HG02678 (cell line): Measurements from ENCODE around the gene SARM1.
"Not testable (repeated sequence)": the region's sequence is repeated elsewhere in the genome, so short reads cannot be mapped to it uniquely, and the experiment has no call there.

ENCODE experiments used
- ATAC-seq: cut with Tn5 transposase; IDR thresholded peaks from one replicate; pipeline ENCODE4 v1.9.1; 2021; ENCODE audit warnings: mild to moderate bottlenecking, moderate library complexity; ENCODE audit not compliant: unreplicated experiment

Gene SARM1

GRCh38 chr17:28371245-28372202 lies at the start of gene SARM1:
Gene SARM1, plus strand, starts transcription at chr17:28371694. Its CDS starts 339 bp downstream, at chr17:28372033.
- ATAC-seq = peak; percentile 83

- ATAC-seq = no peak
These were observed 47.2 kb upstream of the SARM1 start for GRCh38 chr17:28324267-28324745.

DNA sequence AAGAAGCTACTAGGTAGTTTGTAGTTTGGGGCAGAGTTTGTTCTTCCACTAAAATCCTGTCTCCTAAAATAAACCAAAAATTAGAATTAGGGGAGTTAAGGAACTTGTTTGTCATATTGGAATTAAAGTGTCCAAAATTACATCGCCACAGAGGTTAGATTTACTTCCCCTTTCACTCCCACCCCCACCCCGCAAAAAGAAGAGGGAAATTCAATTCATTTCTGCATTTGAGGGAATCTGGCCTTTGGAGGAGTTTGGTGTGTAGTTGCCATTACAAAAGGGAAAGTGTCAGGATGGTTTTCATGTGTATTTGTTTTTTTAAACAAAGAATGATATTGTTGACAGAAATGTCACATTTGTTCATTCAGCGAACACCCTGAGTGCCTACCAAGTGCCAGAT lies 46.7 kb upstream of the SARM1 start:
- no peak for ATAC-seq

GRCh38 chr17:28325211-28325610 lies 46.3 kb upstream of the SARM1 start:
- ATAC-seq = no peak

GRCh38 chr17:28326114-28326513 lies 45.4 kb upstream of the SARM1 start:
- ATAC-seq = no peak

DNA sequence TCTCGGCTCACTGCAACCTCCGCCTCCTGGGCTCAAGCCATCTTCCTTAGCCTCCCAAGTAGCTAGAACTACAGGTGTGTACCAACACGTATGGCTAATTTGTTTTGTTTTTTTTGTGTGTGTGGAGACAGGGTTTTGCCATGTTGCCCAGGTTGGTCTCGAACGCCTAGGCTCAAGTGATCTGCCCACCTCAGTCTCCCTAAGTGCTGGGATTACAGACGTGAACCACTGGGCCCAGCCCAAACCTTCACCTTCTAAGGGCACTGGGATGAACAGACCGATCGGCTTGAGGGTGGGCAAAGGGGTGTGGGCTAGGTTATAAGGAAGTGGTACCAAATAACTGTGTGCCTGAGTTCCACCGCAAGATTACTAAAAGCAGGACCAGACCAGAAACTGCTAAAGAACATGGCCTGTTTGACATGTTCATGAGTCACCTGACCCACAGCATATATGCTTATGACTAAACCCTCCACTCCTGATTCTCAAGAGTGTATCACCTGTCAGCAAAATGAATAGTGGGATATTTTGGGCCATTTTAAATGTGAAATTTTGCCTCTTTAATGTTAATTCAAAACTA lies 44.4 kb upstream of the SARM1 start:
- ATAC-seq = no peak

DNA sequence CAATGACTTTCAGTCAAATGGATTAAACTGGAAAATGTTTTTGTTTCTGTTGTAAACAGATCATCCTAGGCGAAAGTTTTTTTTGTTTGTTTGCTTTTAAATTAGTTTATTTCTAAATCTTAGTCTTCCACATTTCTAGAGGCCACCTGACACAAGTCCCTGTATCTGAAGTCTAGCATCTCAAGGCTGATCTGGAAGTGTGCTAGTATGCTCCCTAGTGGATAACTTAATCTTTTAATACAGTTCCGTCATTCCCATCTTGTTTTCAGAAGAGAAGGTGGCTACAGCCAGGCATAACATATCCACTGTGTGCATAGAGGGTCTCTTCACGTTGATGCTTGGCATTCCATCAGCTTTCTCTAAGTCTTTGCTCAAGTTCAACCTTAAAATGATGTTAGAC lies 43.8 kb upstream of the SARM1 start:
- ATAC-seq = no peak

- ATAC-seq = no peak
These were observed 43.2 kb upstream of the SARM1 start for GRCh38 chr17:28328325-28328724.

DNA sequence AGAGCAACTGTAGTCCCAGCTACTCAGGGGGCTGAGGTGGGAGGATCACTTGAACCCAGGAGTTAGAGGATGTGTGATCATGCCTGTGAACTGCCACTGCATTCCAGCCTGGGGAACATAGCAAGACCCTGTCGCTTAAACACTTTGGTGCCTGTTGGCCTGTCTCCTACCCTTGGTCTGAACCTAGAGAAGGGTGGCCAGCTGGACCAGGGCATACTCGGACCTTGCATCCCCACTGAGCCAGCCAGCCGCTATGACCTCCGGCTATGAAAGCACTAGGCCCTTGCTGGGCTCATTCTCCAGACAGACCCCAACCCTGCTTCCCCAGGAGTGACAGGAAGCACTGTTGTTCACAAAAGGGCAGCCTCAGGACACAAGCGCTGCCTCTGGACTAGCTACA lies 40.8 kb upstream of the SARM1 start:
- no peak for ATAC-seq

- ATAC-seq = no peak
These were observed 39.5 kb upstream of the SARM1 start for GRCh38 chr17:28331891-28332420.

GRCh38 chr17:28333083-28333746 lies 38.3 kb upstream of the SARM1 start:
- no peak for ATAC-seq

- ATAC-seq = no peak
These were observed 37.3 kb upstream of the SARM1 start for GRCh38 chr17:28334171-28334570.

GRCh38 chr17:28334666-28335200 lies 36.8 kb upstream of the SARM1 start:
- no peak for ATAC-seq

GRCh38 chr17:28335201-28335958 lies 36.1 kb upstream of the SARM1 start, which contains the start of the genes IFT20 and TNFAIP1:
Gene IFT20, minus strand, starts transcription at chr17:28335472. Its CDS starts 3,487 bp downstream, at chr17:28331985.
Gene TNFAIP1, plus strand, starts transcription at chr17:28335761. Its CDS starts 3,761 bp downstream, at chr17:28339522.
- ATAC-seq = peak; percentile 95

DNA sequence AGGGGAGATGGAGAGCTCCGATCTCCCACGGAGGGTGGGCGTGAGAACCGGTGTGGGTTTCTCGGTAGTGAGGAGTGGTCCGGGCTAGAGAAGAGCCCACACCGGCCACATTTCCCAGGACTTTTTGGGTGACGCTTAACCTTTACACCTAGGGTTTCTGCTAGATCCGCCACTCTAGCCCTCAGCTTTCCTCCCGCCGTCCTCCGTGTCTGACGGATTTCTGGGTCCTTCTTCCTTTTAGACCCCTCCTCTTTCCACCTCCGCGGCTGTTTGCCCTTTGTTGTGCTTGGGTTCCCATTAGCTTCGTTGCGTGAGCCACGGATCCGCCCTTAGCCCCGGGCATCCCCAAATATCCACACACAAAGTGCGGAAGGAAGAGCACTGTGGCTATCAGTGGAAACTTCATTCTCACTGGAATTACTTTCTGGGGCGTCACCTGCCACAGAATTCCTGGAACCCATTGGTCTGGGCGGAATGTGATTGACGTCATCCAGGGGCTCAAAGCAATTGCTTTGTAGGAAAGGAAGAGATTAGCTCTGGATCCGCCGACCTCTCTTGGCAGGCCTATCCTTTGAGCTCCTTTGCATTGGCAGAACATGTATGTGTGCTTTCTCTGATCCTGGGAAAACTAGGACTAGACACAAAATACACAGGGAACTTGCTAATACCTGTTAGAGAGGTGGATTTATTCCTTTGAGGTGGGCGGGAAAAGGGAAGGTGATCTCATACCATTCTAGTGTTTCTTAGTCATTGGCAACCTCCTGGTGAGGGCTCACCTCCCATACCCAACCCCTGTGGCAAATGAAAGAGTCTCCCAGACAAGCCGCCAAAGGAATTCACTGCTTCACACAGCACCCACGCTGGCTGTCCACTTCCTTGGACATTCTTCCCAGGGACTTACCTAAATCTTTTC lies 35.3 kb upstream of the SARM1 start:
- ATAC-seq = no peak

DNA sequence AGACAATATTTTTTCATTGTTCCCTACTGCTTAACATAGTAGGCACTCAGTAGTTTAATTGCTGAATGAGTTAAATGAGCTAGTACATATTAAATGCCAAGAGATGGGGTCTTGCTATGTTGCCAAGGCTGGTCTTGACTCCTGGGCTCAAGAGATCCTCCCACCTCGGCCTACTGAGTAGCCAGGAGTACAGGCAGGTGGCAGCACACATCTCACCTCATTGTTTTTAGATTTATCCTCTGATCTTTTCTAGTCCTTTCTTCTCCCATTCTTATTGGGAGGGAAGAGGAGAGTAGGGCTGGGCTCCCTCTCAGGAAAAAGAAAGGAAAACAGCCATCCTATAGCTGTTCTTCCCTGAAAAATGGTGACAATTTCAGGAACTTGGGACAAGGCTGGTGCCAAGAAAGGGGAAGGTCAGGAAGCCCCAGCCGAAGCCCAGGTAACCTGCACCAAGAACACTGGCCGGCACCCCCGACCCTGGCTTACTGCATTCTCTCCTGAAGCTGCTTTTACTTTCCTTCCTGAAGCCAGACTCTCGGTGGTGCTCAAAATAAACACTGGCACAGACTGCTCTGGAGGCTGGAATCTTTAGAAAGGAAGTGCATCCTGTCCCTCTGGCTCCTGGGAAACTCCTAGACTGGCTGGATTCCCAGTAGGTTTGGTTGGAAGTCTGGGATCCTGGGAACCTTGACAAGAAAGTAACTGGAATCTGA lies 33.3 kb upstream of the SARM1 start:
- ATAC-seq = no peak

DNA sequence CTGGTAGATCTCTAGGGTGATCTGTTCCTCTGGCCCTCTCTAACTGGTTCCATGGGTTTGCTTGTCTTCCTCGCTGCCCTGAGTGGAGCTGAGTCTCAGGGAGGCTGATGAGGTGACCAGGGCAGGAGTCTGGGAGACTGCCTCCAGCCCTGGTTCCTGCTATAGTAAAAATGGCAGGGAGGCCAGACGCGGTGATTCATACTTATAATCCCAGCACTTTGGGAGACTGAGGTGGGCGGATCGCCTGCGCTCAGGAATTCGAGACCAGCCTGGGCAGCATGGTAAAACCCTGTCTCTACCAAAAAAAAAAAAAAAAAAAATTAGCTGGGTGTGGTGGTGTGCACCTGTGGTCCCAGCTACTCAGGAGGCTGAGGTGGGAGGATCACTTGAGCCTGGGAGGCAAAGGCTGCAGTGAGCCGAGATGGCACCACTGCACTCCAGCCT lies 32.7 kb upstream of the SARM1 start:
- ATAC-seq = not testable (repeated sequence)

DNA sequence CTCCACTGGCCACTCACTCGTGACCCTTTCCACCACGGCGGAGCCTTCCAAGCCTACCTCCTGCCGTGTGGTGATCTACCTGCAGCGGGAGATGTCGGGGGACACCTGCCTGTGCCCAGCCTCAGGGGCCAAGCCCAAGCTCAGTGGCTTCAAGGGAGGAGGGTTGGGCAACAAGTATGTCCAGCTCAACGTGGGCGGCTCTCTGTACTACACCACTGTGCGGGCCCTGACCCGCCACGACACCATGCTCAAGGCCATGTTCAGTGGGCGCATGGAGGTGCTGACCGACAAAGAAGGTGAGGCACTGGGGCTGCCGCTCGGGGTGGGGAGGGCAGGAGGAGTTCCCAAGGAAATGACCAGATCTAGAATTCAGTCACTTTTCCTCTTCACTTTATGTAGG lies 32.1 kb upstream of the SARM1 start:
- ATAC-seq = no peak
